GM19467 (cell line): ENCODE data around the gene TMC1.
"Not testable (repeated sequence)": the region's sequence is repeated elsewhere in the genome, so short reads cannot be mapped to it uniquely, and the experiment has no call there.

Experiments
- ATAC-seq: cut with Tn5 transposase; IDR thresholded peaks from one replicate; pipeline ENCODE4 v1.9.1; 2021; ENCODE audit warnings: mild to moderate bottlenecking, moderate library complexity; ENCODE audit not compliant: unreplicated experiment

The TMC1 gene

GRCh38 chr9:72856972-72857623 is 335.7 kb downstream of the TMC1 start:
- no peak for ATAC-seq

GRCh38 chr9:72857624-72857996 is 336.2 kb downstream of the TMC1 start:
- ATAC-seq: no peak

GRCh38 chr9:72858089-72858912 is 336.9 kb downstream of the TMC1 start:
- ATAC-seq: no peak

- not testable (repeated sequence) for ATAC-seq
Observed at GRCh38 chr9:72862788-72863187, 341.4 kb downstream of the TMC1 start.

GRCh38 chr9:72863456-72864094 is 342.2 kb downstream of the TMC1 start:
- ATAC-seq: no peak

- ATAC-seq: no peak
Observed at GRCh38 chr9:72864327-72864726, 342.9 kb downstream of the TMC1 start.

- no peak for ATAC-seq
Observed at GRCh38 chr9:72871685-72872084, 350.3 kb downstream of the TMC1 start.

- no peak for ATAC-seq
Observed at GRCh38 chr9:72872718-72873117, 351.3 kb downstream of the TMC1 start.

- no peak for ATAC-seq
Observed at GRCh38 chr9:72873456-72873855, 352.0 kb downstream of the TMC1 start.

- ATAC-seq: no peak
Observed at GRCh38 chr9:72874344-72874743, 352.9 kb downstream of the TMC1 start.

- ATAC-seq: no peak
Observed at GRCh38 chr9:72875221-72875620, 353.8 kb downstream of the TMC1 start.

- ATAC-seq: no peak
Observed at GRCh38 chr9:72880821-72881220, 359.4 kb downstream of the TMC1 start.

- ATAC-seq: no peak
Observed at GRCh38 chr9:72882117-72882775, 360.8 kb downstream of the TMC1 start.

- no peak for ATAC-seq
Observed at GRCh38 chr9:72883875-72884274, 362.5 kb downstream of the TMC1 start.

- ATAC-seq: no peak
Observed at GRCh38 chr9:72884508-72884907, 363.1 kb downstream of the TMC1 start.
